Activated CD4-positive, alpha-beta T cell treated with anti-CD3 and anti-CD28 coated beads, Interleukin-2, amount 10 ng/mL, durations not matched to agents 24 days and 14 days (primary cell): ENCODE results near the gene DUSP15. TPM values are rescaled to one million over a fixed set of nuclear protein-coding genes. Genes with fewer than 3 reads are reported as not detected.

Experiments
- DNase-seq: peaks from one replicate; pipeline ENCODE4 v3.0.0; 2022
- H3K27ac Mint-ChIP-seq: one replicate; pipeline ENCODE4 v1.8.0; 2022; ENCODE audit warnings: mild to moderate bottlenecking, mixed read lengths
- H3K27me3 Mint-ChIP-seq: one replicate; pipeline ENCODE4 v1.8.0; 2022; ENCODE audit warnings: mixed read lengths
- H3K36me3 Mint-ChIP-seq: one replicate; pipeline ENCODE4 v1.8.0; 2022; ENCODE audit warnings: low read depth, mild to moderate bottlenecking, mixed read lengths
- H3K4me1 Mint-ChIP-seq: one replicate; pipeline ENCODE4 v1.8.0; 2021; ENCODE audit warnings: mixed read lengths
- H3K4me3 Mint-ChIP-seq: one replicate; pipeline ENCODE4 v1.8.0; 2022; ENCODE audit warnings: mild to moderate bottlenecking, moderate library complexity, mixed read lengths
- H3K9me3 Mint-ChIP-seq: one replicate; pipeline ENCODE4 v1.8.0; 2021; ENCODE audit warnings: mixed read lengths
- intact Hi-C: fragments of 100-400 bp; cut with micrococcal nuclease; formaldehyde crosslinking; loops from one replicate; pipeline ENCODE4 v1.15.1; 2023
- total RNA-seq: library from RNA; stranded (reverse); gene quantifications from 2 replicates; pipeline ENCODE4 v1.2.3, GENCODE V29; 2022

Gene DUSP15
- total RNA-seq, 1 donor from 2014 or later, result not detected

- Mint-ChIP-seq H3K4me1 (no peaks in the 10 kb centered on the region), H3K4me3 (no peak overlapping the region), H3K36me3 (no peaks in the 10 kb centered on the region), H3K9me3 (no peaks in the 10 kb centered on the region), H3K27me3 (peaks cover 6% of the 10 kb centered on the region), H3K27ac (no peak overlapping the region)
- intact Hi-C loops, result no loop called here
- DNase-seq, result no peak
Observed at GRCh38 chr20:31908016-31908415, 37.7 kb upstream of the DUSP15 start.

GRCh38 chr20:31907046-31907445 is 36.7 kb upstream of the DUSP15 start:
- intact Hi-C loops, result no loop called here
- no peak overlapping the region for H3K4me3 Mint-ChIP-seq
- H3K4me1 Mint-ChIP-seq, result no peaks in the 10 kb centered on the region
- H3K36me3 Mint-ChIP-seq, result no peaks in the 10 kb centered on the region
- DNase-seq, result no peak
- H3K27me3 Mint-ChIP-seq, result peaks cover 6% of the 10 kb centered on the region
- H3K27ac Mint-ChIP-seq, result no peak overlapping the region
- no peaks in the 10 kb centered on the region for H3K9me3 Mint-ChIP-seq

GRCh38 chr20:31906001-31906400 is 35.7 kb upstream of the DUSP15 start:
- Mint-ChIP-seq H3K4me1 (no peaks in the 10 kb centered on the region), H3K27me3 (peaks cover 6% of the 10 kb centered on the region), H3K36me3 (no peaks in the 10 kb centered on the region), H3K27ac (no peak overlapping the region), H3K4me3 (no peak overlapping the region), H3K9me3 (no peaks in the 10 kb centered on the region)
- no peak for DNase-seq
- intact Hi-C loops, result no loop called here

GRCh38 chr20:31903627-31904386 is 33.5 kb upstream of the DUSP15 start:
- no peak overlapping the region for H3K4me3 Mint-ChIP-seq
- H3K9me3 Mint-ChIP-seq, result no peaks in the 10 kb centered on the region
- DNase-seq, result no peak
- H3K27me3 Mint-ChIP-seq, result peaks cover 6% of the 10 kb centered on the region
- intact Hi-C loops, result no loop called here
- no peaks in the 10 kb centered on the region for H3K4me1 Mint-ChIP-seq
- H3K27ac Mint-ChIP-seq, result no peak overlapping the region
- no peaks in the 10 kb centered on the region for H3K36me3 Mint-ChIP-seq

- H3K4me1 Mint-ChIP-seq, result no peaks in the 10 kb centered on the region
- no peak overlapping the region for H3K27ac Mint-ChIP-seq
- intact Hi-C loops, result no loop called here
- no peak for DNase-seq
- no peaks in the 10 kb centered on the region for H3K36me3 Mint-ChIP-seq
- peaks cover 8% of the 10 kb centered on the region for H3K27me3 Mint-ChIP-seq
- H3K4me3 Mint-ChIP-seq, result no peak overlapping the region
- no peaks in the 10 kb centered on the region for H3K9me3 Mint-ChIP-seq
Observed at GRCh38 chr20:31901615-31902014, 31.3 kb upstream of the DUSP15 start.

- H3K4me3 Mint-ChIP-seq, result no peak overlapping the region
- H3K36me3 Mint-ChIP-seq, result no peaks in the 10 kb centered on the region
- H3K9me3 Mint-ChIP-seq, result no peaks in the 10 kb centered on the region
- intact Hi-C loops, result no loop called here
- H3K27me3 Mint-ChIP-seq, result peaks cover 7% of the 10 kb centered on the region
- DNase-seq, result no peak
- H3K27ac Mint-ChIP-seq, result no peak overlapping the region
- no peaks in the 10 kb centered on the region for H3K4me1 Mint-ChIP-seq
Observed at GRCh38 chr20:31897541-31897940, 27.2 kb upstream of the DUSP15 start.

- Mint-ChIP-seq H3K36me3 (no peaks in the 10 kb centered on the region), H3K4me1 (no peaks in the 10 kb centered on the region), H3K27ac (no peak overlapping the region), H3K4me3 (no peak overlapping the region), H3K9me3 (no peaks in the 10 kb centered on the region), H3K27me3 (peaks cover 7% of the 10 kb centered on the region)
- intact Hi-C loops, result no loop called here
- no peak for DNase-seq
Observed at GRCh38 chr20:31896049-31896448, 25.7 kb upstream of the DUSP15 start.

- H3K27me3 Mint-ChIP-seq, result peaks cover 7% of the 10 kb centered on the region
- H3K27ac Mint-ChIP-seq, result no peak overlapping the region
- no peaks in the 10 kb centered on the region for H3K4me1 Mint-ChIP-seq
- H3K36me3 Mint-ChIP-seq, result no peaks in the 10 kb centered on the region
- peak; percentile 65 for DNase-seq
- no peak overlapping the region for H3K4me3 Mint-ChIP-seq
- no peaks in the 10 kb centered on the region for H3K9me3 Mint-ChIP-seq
- intact Hi-C loops, result no loop called here
Observed at GRCh38 chr20:31894980-31895675, 24.8 kb upstream of the DUSP15 start.

- no peak overlapping the region for H3K27ac Mint-ChIP-seq
- H3K36me3 Mint-ChIP-seq, result no peaks in the 10 kb centered on the region
- H3K9me3 Mint-ChIP-seq, result no peaks in the 10 kb centered on the region
- no peak for DNase-seq
- no peaks in the 10 kb centered on the region for H3K4me1 Mint-ChIP-seq
- peaks cover 11% of the 10 kb centered on the region for H3K27me3 Mint-ChIP-seq
- intact Hi-C loops, result no loop called here
- no peak overlapping the region for H3K4me3 Mint-ChIP-seq
Observed at GRCh38 chr20:31890646-31891045, 20.3 kb upstream of the DUSP15 start.

- intact Hi-C loops, result no loop called here
- H3K27me3 Mint-ChIP-seq, result peaks cover 26% of the 10 kb centered on the region
- no peaks in the 10 kb centered on the region for H3K9me3 Mint-ChIP-seq
- peaks cover 14% of the 10 kb centered on the region for H3K4me1 Mint-ChIP-seq
- no peak for DNase-seq
- no peak overlapping the region for H3K4me3 Mint-ChIP-seq
- no peak overlapping the region for H3K27ac Mint-ChIP-seq
- H3K36me3 Mint-ChIP-seq, result no peaks in the 10 kb centered on the region
Observed at GRCh38 chr20:31883829-31884228, 13.5 kb upstream of the DUSP15 start.

- Mint-ChIP-seq H3K27me3 (peaks cover 32% of the 10 kb centered on the region), H3K4me1 (peaks cover 14% of the 10 kb centered on the region), H3K36me3 (no peaks in the 10 kb centered on the region), H3K4me3 (no peak overlapping the region), H3K9me3 (no peaks in the 10 kb centered on the region), H3K27ac (no peak overlapping the region)
- DNase-seq, result no peak
- intact Hi-C loops, result no loop called here
Observed at GRCh38 chr20:31881945-31882344, 11.6 kb upstream of the DUSP15 start.

- Mint-ChIP-seq H3K36me3 (no peaks in the 10 kb centered on the region), H3K4me3 (peak overlapping the region; percentile 94), H3K4me1 (peaks cover 14% of the 10 kb centered on the region), H3K9me3 (no peaks in the 10 kb centered on the region), H3K27ac (peak overlapping the region; percentile 82), H3K27me3 (peaks cover 48% of the 10 kb centered on the region)
- DNase-seq, result peak; percentile 94
- intact Hi-C loops, result loop anchor here (1.0 kb wide), 1 partner anchor 73 kb away; the partner anchor contains the start of gene PDRG1
Observed at GRCh38 chr20:31879143-31879987, 9.0 kb upstream of the DUSP15 start.

GRCh38 chr20:31877684-31878083 is 7.4 kb upstream of the DUSP15 start:
- no peaks in the 10 kb centered on the region for H3K36me3 Mint-ChIP-seq
- H3K27ac Mint-ChIP-seq, result no peak overlapping the region
- no peaks in the 10 kb centered on the region for H3K9me3 Mint-ChIP-seq
- H3K4me3 Mint-ChIP-seq, result no peak overlapping the region
- peaks cover 58% of the 10 kb centered on the region for H3K27me3 Mint-ChIP-seq
- intact Hi-C loops, result no loop called here
- DNase-seq, result no peak
- H3K4me1 Mint-ChIP-seq, result peaks cover 14% of the 10 kb centered on the region

- Mint-ChIP-seq H3K36me3 (no peaks in the 10 kb centered on the region), H3K4me3 (no peak overlapping the region), H3K9me3 (no peaks in the 10 kb centered on the region), H3K27me3 (peaks cover 71% of the 10 kb centered on the region), H3K27ac (no peak overlapping the region), H3K4me1 (peaks cover 18% of the 10 kb centered on the region)
- DNase-seq, result no peak
- intact Hi-C loops, result no loop called here
Observed at GRCh38 chr20:31875671-31876070, 5.3 kb upstream of the DUSP15 start.
